IMR-90 (cell line): ENCODE measurements around the gene USP30. TPM values are rescaled to one million over a fixed set of nuclear protein-coding genes. Genes with fewer than 3 reads are reported as not detected.

ENCODE experiments used
- ATAC-seq: fragments of 200-7000 bp; cut with Tn5 transposase; 2 replicates; pipeline ENCODE4 v1.9.1; 2020; ENCODE audit warnings: low read depth, mild to moderate bottlenecking, moderate library complexity
- BruUV-seq: library from RNA; stranded (reverse); fragments of 400-500 nt; replicated peaks from 2 replicates; lab custom pipeline; 2021; lab: Mats Ljungman, UMichigan
- CTCF ChIA-PET: fragments of 300-600 bp; formaldehyde crosslinking; extraction: SDS; loops from one replicate; lab custom pipeline; 2021; ENCODE audit warnings: antibody characterized with exemption; lab: Yijun Ruan, JAX
- POLR2A ChIA-PET: fragments of 300-600 bp; sonication (Branson Sonifier 250); formaldehyde crosslinking; loops from one replicate; lab custom pipeline; 2022; ENCODE audit warnings: antibody characterized with exemption; ENCODE audit not compliant: unreplicated experiment; lab: Charles Lee
- DNase-seq: peaks from one replicate; pipeline ENCODE4 v3.0.0; 2013
- H2AFZ ChIP-seq: replicated peaks from 2 replicates; pipeline ENCODE3; 2013; ENCODE audit warnings: low read length, mild to moderate bottlenecking; ENCODE audit not compliant: poor library complexity
- H2AK5ac ChIP-seq: 2 replicates; pipeline ENCODE4 v1.6.1; 2013; ENCODE audit warnings: low read depth, low read length, inconsistent platforms
- H2AK9ac ChIP-seq: replicated peaks from 2 replicates; pipeline ENCODE3; 2013; ENCODE audit warnings: mild to moderate bottlenecking, low read depth, low read length, moderate library complexity; ENCODE audit not compliant: poor library complexity
- H2BK120ac ChIP-seq: 2 replicates; pipeline ENCODE4 v1.6.1; 2013; ENCODE audit warnings: low read depth, low read length, inconsistent platforms
- H2BK15ac ChIP-seq: 3 replicates; pipeline ENCODE4 v1.6.1; 2013; ENCODE audit warnings: low read depth, low read length, inconsistent platforms
- H2BK20ac ChIP-seq: 2 replicates; pipeline ENCODE4 v1.6.1; 2013; ENCODE audit warnings: low read depth, mild to moderate bottlenecking, inconsistent platforms, low read length, moderate library complexity
- H2BK5ac ChIP-seq: 2 replicates; pipeline ENCODE4 v1.6.1; 2013; ENCODE audit warnings: mild to moderate bottlenecking, low read depth, low read length, inconsistent platforms; ENCODE audit not compliant: poor library complexity, severe bottlenecking
- H3K14ac ChIP-seq: replicated peaks from 2 replicates; pipeline ENCODE4 v1.6.1; 2013; ENCODE audit warnings: low read depth, low read length, inconsistent platforms
- H3K18ac ChIP-seq: 2 replicates; pipeline ENCODE4 v1.6.1; 2013; ENCODE audit warnings: low read depth, low read length, control low read depth
- H3K23ac ChIP-seq: 2 replicates; pipeline ENCODE4 v1.6.1; 2013; ENCODE audit warnings: low read depth, low read length, inconsistent platforms
- H3K27ac ChIP-seq: 2 replicates; pipeline ENCODE4 v1.5.1; 2013; ENCODE audit warnings: mild to moderate bottlenecking, control low read depth, low read length; ENCODE audit not compliant: insufficient read depth
- H3K27me3 ChIP-seq: 2 replicates; pipeline ENCODE4 v1.6.1; 2013; ENCODE audit warnings: low read length; ENCODE audit not compliant: control insufficient read depth, insufficient read depth
- H3K36me3 ChIP-seq: 2 replicates; pipeline ENCODE4 v1.6.1; 2013; ENCODE audit warnings: low read length, mixed read lengths; ENCODE audit not compliant: control insufficient read depth, insufficient read depth
- H3K4ac ChIP-seq: 2 replicates; pipeline ENCODE4 v1.6.1; 2013; ENCODE audit warnings: low read depth, low read length, inconsistent platforms
- H3K4me1 ChIP-seq: 2 replicates; pipeline ENCODE4 v1.6.1; 2013; ENCODE audit warnings: low read length, mixed read lengths; ENCODE audit not compliant: control insufficient read depth, insufficient read depth
- H3K4me2 ChIP-seq: 2 replicates; pipeline ENCODE4 v1.6.1; 2013; ENCODE audit warnings: low read depth, mild to moderate bottlenecking, control low read depth, low read length, moderate library complexity
- H3K4me3 ChIP-seq: 2 replicates; pipeline ENCODE4 v1.5.1; 2013; ENCODE audit warnings: low read depth, mild to moderate bottlenecking, control low read depth, low read length, moderate library complexity; ENCODE audit not compliant: insufficient read depth
- H3K56ac ChIP-seq: 2 replicates; pipeline ENCODE4 v1.6.1; 2013; ENCODE audit warnings: low read length, inconsistent platforms; ENCODE audit not compliant: insufficient read depth; ENCODE audit errors: extremely low read depth
- H3K79me1 ChIP-seq, 2 experiments: 2 replicates each; pipeline ENCODE4 v1.6.1; 2013; ENCODE audit warnings: low read length in 2 of 2, inconsistent platforms in 1 of 2, low read depth in 1 of 2
- H3K9ac ChIP-seq: 2 replicates; pipeline ENCODE4 v1.6.1; 2013; ENCODE audit warnings: low read depth, low read length, control low read depth
- H3K9me1 ChIP-seq: 2 replicates; pipeline ENCODE4 v1.6.1; 2013; ENCODE audit warnings: low read length, inconsistent platforms; ENCODE audit not compliant: insufficient read depth
- H3K9me3 ChIP-seq: 2 replicates; pipeline ENCODE4 v1.6.1; 2013; ENCODE audit warnings: low read length; ENCODE audit not compliant: control insufficient read depth, insufficient read depth
- H4K20me1 ChIP-seq: 2 replicates; pipeline ENCODE4 v1.6.1; 2013; ENCODE audit warnings: low read length, inconsistent platforms; ENCODE audit not compliant: insufficient read depth
- H4K5ac ChIP-seq: 2 replicates; pipeline ENCODE4 v1.6.1; 2013; ENCODE audit warnings: mild to moderate bottlenecking, low read depth, low read length, control low read depth
- H4K8ac ChIP-seq, 2 experiments: 2 replicates each; pipeline ENCODE4 v1.6.1; 2013; ENCODE audit warnings: low read depth in 2 of 2, low read length in 2 of 2, control low read depth in 1 of 2, inconsistent platforms in 1 of 2
- H4K91ac ChIP-seq: 2 replicates; pipeline ENCODE4 v1.6.1; 2013; ENCODE audit warnings: low read depth, low read length, inconsistent platforms; ENCODE audit not compliant: insufficient read depth
- CEBPB ChIP-seq: IDR thresholded peaks from 2 replicates; pipeline ENCODE4 v1.6.1; 2012; ENCODE audit warnings: low read depth, low read length, improper control_type of control experiment
- CHD1 ChIP-seq: IDR thresholded peaks from 2 replicates; pipeline ENCODE4 v1.6.1; 2012; ENCODE audit warnings: low read depth, low read length, improper control_type of control experiment
- CTCF ChIP-seq: conservative IDR thresholded peaks from 2 replicates; pipeline ENCODE4 v1.5.1; 2012; ENCODE audit warnings: mild to moderate bottlenecking, low read depth, low read length, improper control_type of control experiment
- FOS ChIP-seq: fragments of 150-350 bp; IDR thresholded peaks from 2 replicates; pipeline ENCODE4 v1.6.1; 2016; ENCODE audit warnings: low read depth, low read length
- MAFK ChIP-seq: IDR thresholded peaks from 2 replicates; pipeline ENCODE4 v1.6.1; 2012; ENCODE audit warnings: low read depth, low read length, improper control_type of control experiment
- MAZ ChIP-seq: IDR thresholded peaks from 2 replicates; pipeline ENCODE4 v1.6.1; 2012; ENCODE audit warnings: low read depth, mild to moderate bottlenecking, low read length, improper control_type of control experiment, moderate library complexity, borderline replicate concordance
- NFE2L2 ChIP-seq: fragments of 150-350 bp; IDR thresholded peaks from 2 replicates; pipeline ENCODE4 v1.6.1; 2016; ENCODE audit warnings: low read depth, mild to moderate bottlenecking, low read length
- RAD21 ChIP-seq: IDR thresholded peaks from 2 replicates; pipeline ENCODE4 v1.6.1; 2012; ENCODE audit warnings: low read length, improper control_type of control experiment
- SMC3 ChIP-seq: fragments of 150-350 bp; IDR thresholded peaks from 2 replicates; pipeline ENCODE4 v1.6.1; 2016; ENCODE audit warnings: low read depth, mild to moderate bottlenecking, antibody characterized with exemption, low read length, moderate library complexity
- USF2 ChIP-seq: fragments of 150-350 bp; IDR thresholded peaks from 2 replicates; pipeline ENCODE4 v1.6.1; 2017; ENCODE audit warnings: mild to moderate bottlenecking, antibody characterized with exemption, low read length, low read depth
- WGBS, 2 experiments: methylation state at CpG; one replicate each; pipeline versions ENCODE4 v1.1.5 to v1.1.7; 2013; ENCODE audit warnings: missing lambda C conversion rate in 2 of 2; ENCODE audit not compliant: insufficient read length in 1 of 2; ENCODE audit errors: extremely low coverage in 2 of 2; 5-methylcytosine and 5-hydroxymethylcytosine counted together
- dilution Hi-C: fragments of 300-500 bp; cut with HindIII; formaldehyde crosslinking; loops from one replicate; pipeline ENCODE4 v1.14.3; 2018; ENCODE audit warnings: low sequenced_read_pairs; ENCODE audit not compliant: unreplicated experiment
- in situ Hi-C: fragments of 300-500 bp; cut with MboI; formaldehyde crosslinking; loops from 3 replicates; pipeline ENCODE4 v1.14.3; 2019; ENCODE audit warnings: low sequenced_read_pairs, inconsistent platforms, mixed read lengths
- intact Hi-C: fragments of 100-400 bp; cut with micrococcal nuclease; formaldehyde crosslinking; loops from 2 replicates; pipeline ENCODE4 v1.10.0; 2022
- polyA plus RNA-seq, 3 experiments: library from polyadenylated mRNA; depleted of rRNA; stranded (reverse); fragments of >200 nt; gene quantifications; 2 replicates each; pipeline ENCODE4 v1.2.3, GENCODE V29; 2012; ENCODE audit warnings: low replicate concordance in 1 of 3
- total RNA-seq: library from RNA; depleted of rRNA; stranded (reverse); fragments of >200 nt; gene quantifications from 2 replicates; pipeline ENCODE4 v1.2.3, GENCODE V29; 2012

The USP30 gene
- total and polyA plus RNA-seq, 2 of the 4 experiments (the other 2 are of a cell fraction) = 10.4 to 11.2 TPM

- no peak overlapping the region for H3K4me2 ChIP-seq
- POLR2A ChIA-PET = no interaction called here
- no TSS peak for BruUV-seq
Measured at GRCh38 chr12:109065154-109065852, 12.9 kb downstream of the USP30 start.

More at GRCh38 chr12:109065154-109065852, 12.9 kb downstream of the USP30 start:
- Histone ChIP-seq H3K4me1 (no peaks in the 10 kb centered on the region), H3K27me3 (no peaks in the 10 kb centered on the region), H2BK5ac (no peak overlapping the region), H4K20me1 (no peaks in the 10 kb centered on the region), H4K5ac (no peak overlapping the region), H3K27ac (no peak overlapping the region), H2AK5ac (no peak overlapping the region), H4K91ac (no peak overlapping the region), H2BK20ac (no peak overlapping the region), H3K9me1 (no peaks in the 10 kb centered on the region), H3K4ac (no peak overlapping the region), H3K36me3 (peaks cover 22% of the 10 kb centered on the region), H2BK120ac (no peak overlapping the region), H3K79me1 (no peaks in the 10 kb centered on the region), H4K8ac (no peak overlapping the region), H3K9me3 (no peaks in the 10 kb centered on the region), H2BK15ac (no peak overlapping the region), H2AFZ (no peak overlapping the region), H3K4me3 (no peak overlapping the region), H3K18ac (no peak overlapping the region), H2AK9ac (no peak overlapping the region), H3K23ac (no peak overlapping the region), H3K14ac (no peak overlapping the region), H3K9ac (no peak overlapping the region), H3K56ac (no peak overlapping the region)
- no peak for ATAC-seq
- CTCF ChIA-PET = no interaction called here
- no peak for DNase-seq
- intact Hi-C loops = no loop called here
- no peak for TF ChIP-seq MAFK
- TF ChIP-seq SMC3 = no peak
- TF ChIP-seq MAZ = no peak
- TF ChIP-seq CTCF = no peak
- TF ChIP-seq CEBPB = no peak
- TF ChIP-seq USF2 = no peak
- TF ChIP-seq FOS = no peak
- TF ChIP-seq CHD1 = no peak
- TF ChIP-seq NFE2L2 = no peak
- no peak for TF ChIP-seq RAD21
- 40% methylated on average over 1 of the region's 5 CpGs; no CpG with 5 or more reads in 1 of the 2 experiments for WGBS, 2 experiments
- in situ Hi-C loops = no loop called here
- dilution Hi-C loops = no loop called here
